ENCODE measurements around the gene CDX2. TPM values are rescaled to one million over a fixed set of nuclear protein-coding genes. Genes with fewer than 3 reads are reported as not detected.

CDX2 gene
- total RNA-seq, 4 donors from 2014 or later = not detected

DNA sequence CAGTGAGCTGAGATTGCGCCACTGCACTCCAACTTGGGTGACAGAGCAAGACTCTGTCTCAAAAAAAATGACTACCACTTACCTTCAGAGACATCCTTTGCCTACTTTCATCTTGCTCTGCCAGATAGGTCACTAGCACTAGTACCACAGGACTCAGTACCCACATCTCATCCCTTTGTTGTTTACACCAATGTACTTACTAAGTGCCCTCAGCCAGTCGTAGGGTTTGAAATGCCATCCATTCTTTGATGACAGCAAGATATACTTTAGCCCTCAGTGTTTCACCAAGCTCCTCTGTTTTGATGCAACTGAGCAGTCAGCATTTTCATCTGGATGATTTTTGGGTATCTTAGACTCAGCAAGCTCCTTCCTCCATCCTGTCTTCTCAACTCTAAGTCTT, 13.2 kb upstream of the CDX2 start:
- intact Hi-C loops (cut with DNase I) = loop anchor here (5.0 to 10.0 kb wide), 3 partner anchors 150 to 998 kb away; no protein-coding TSS in a partner anchor
- H3K9me3 ChIP-seq = no peaks in the 10 kb centered on the region
- DNase-seq = no peak
- H3K4me1 ChIP-seq = peaks cover 0 to 18% of the 10 kb centered on the region in 2 donors
- peaks cover 35% of the 10 kb centered on the region for H3K27me3 ChIP-seq
- H3K36me3 ChIP-seq = no peaks in the 10 kb centered on the region
- whole genome bisulfite sequencing, 2 donors = 45 to 49% methylated on average over 2 of the region's 2 CpGs
- no peak overlapping the region for H3K27ac ChIP-seq
- no peak for TF ChIP-seq CTCF (IDR thresholded peaks at IDR 0.05)
- no peak for TF ChIP-seq POLR2A (IDR thresholded peaks at IDR 0.05)
- no peak overlapping the region for H3K4me3 ChIP-seq (replicated peaks in 1 of 3)

DNA sequence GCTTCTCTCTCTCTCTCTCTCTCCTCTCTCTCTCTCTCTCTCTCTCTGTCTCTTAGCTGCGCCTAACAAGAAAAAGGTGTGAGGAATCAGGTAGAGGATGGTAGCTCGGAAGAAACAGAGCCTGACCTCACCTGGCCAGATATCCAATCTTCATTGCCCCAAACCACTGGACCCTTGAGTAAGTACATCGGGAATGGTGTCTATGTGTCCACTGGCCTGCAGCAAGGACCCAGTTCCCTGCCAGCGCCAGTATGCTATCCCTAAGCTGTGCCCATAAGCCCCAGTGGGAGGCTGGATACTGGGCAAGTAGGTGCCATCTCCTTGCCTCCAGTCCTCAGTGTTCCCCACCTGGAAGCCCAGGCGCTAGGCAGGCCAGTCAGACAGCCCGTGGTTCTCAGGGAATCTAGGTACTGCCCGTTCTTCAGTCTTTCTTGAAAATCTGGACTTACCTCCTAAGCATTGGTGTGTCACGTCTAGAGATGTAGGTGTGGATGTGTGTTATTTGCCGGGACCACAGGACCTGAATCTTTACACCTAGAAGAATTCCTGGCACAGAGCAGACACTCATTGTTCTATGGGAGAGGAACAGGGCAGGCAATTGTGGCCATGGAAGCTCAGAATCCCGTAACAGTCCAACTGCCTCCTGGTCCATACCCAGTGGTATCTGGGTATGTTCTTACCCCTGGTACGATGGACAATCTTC, 12.0 kb upstream of the CDX2 start:
- no peak for DNase-seq
- TF ChIP-seq POLR2A (IDR thresholded peaks at IDR 0.05) (no peak), CTCF (IDR thresholded peaks at IDR 0.05) (no peak)
- H3K27me3 ChIP-seq = peaks cover 39% of the 10 kb centered on the region
- H3K4me1 ChIP-seq = peaks cover 0 to 18% of the 10 kb centered on the region in 2 donors
- no peaks in the 10 kb centered on the region for H3K9me3 ChIP-seq
- H3K4me3 ChIP-seq (replicated peaks in 1 of 3) = no peak overlapping the region
- H3K27ac ChIP-seq = no peak overlapping the region
- WGBS, 2 donors = 14 to 19% methylated on average over 11 of the region's 11 CpGs
- no peaks in the 10 kb centered on the region for H3K36me3 ChIP-seq
- intact Hi-C loops (cut with DNase I) = loop anchor here (5.0 to 10.0 kb wide), 3 partner anchors 149 to 996 kb away; no protein-coding TSS in a partner anchor

- no peak for TF ChIP-seq POLR2A (IDR thresholded peaks at IDR 0.05)
- no peak for TF ChIP-seq CTCF (IDR thresholded peaks at IDR 0.05)
- peaks cover 39% of the 10 kb centered on the region for H3K27me3 ChIP-seq
- DNase-seq = no peak
- H3K9me3 ChIP-seq = no peaks in the 10 kb centered on the region
- 5 to 7% methylated on average over 13 to 46 of the region's 54 CpGs for WGBS, 2 donors
- H3K36me3 ChIP-seq = no peaks in the 10 kb centered on the region
- no peak overlapping the region for H3K4me3 ChIP-seq (replicated peaks in 1 of 3)
- H3K4me1 ChIP-seq = peaks cover 0 to 18% of the 10 kb centered on the region in 2 donors
- intact Hi-C loops (cut with DNase I) = loop anchor here (5.0 to 10.0 kb wide), 3 partner anchors 148 to 996 kb away; no protein-coding TSS in a partner anchor
- H3K27ac ChIP-seq = no peak overlapping the region
These were observed 11.3 kb upstream of the CDX2 start for GRCh38 chr13:27980280-27980998.

GRCh38 chr13:27979765-27980279, 10.7 kb upstream of the CDX2 start:
- peaks cover 39% of the 10 kb centered on the region for H3K27me3 ChIP-seq

More at GRCh38 chr13:27979765-27980279, 10.7 kb upstream of the CDX2 start:
- TF ChIP-seq POLR2A (IDR thresholded peaks at IDR 0.05) (no peak), CTCF (IDR thresholded peaks at IDR 0.05) (no peak)
- no peak overlapping the region for H3K27ac ChIP-seq
- 7 to 11% methylated on average over 14 of the region's 15 CpGs for WGBS, 2 donors
- intact Hi-C loops (cut with DNase I) = loop anchor here (5.0 to 10.0 kb wide), 3 partner anchors 148 to 995 kb away; no protein-coding TSS in a partner anchor
- no peak for DNase-seq
- no peaks in the 10 kb centered on the region for H3K36me3 ChIP-seq
- H3K4me1 ChIP-seq = peaks cover 0 to 18% of the 10 kb centered on the region in 2 donors
- H3K4me3 ChIP-seq (replicated peaks in 1 of 3) = no peak overlapping the region
- H3K9me3 ChIP-seq = no peaks in the 10 kb centered on the region

All from thyroid gland (tissue), 4 donors.